CD14-positive monocyte (primary cell): ENCODE measurements around the gene ZNF423. TPM values are rescaled to one million over a fixed set of nuclear protein-coding genes. Genes with fewer than 3 reads are reported as not detected.

ENCODE experiments used
- DNase-seq, 3 donors: peaks; one replicate each; pipeline ENCODE4 v3.0.0-alpha.2; 2011 to 2022
- H2AFZ ChIP-seq: 2 replicates; pipeline ENCODE4 v1.6.0; 2012; ENCODE audit warnings: mild to moderate bottlenecking, low read depth, low read length, inconsistent platforms; ENCODE audit not compliant: insufficient read depth, poor library complexity, severe bottlenecking
- H3K27ac ChIP-seq, 2 donors: 1 replicate in 1 of 2; 2 replicates in 1 of 2; pipeline ENCODE4 v1.5.1; 2012 to 2013; ENCODE audit warnings: low read length in 2 of 2, control low read depth in 1 of 2, inconsistent platforms in 1 of 2, low read depth in 1 of 2, mild to moderate bottlenecking in 1 of 2
- H3K27me3 ChIP-seq, 2 donors: one replicate each; pipeline versions ENCODE4 v1.6.0 to v1.6.1; 2011 to 2013; ENCODE audit warnings: low read length in 2 of 2; ENCODE audit not compliant: control insufficient read depth in 2 of 2, insufficient read depth in 2 of 2
- H3K36me3 ChIP-seq, 2 donors: replicated peaks in 1 of 2; 1 replicate in 1 of 2; 2 replicates in 1 of 2; pipeline versions ENCODE4 v1.5.1 to v1.6.1; 2012 to 2013; ENCODE audit warnings: low read length in 2 of 2, control low read depth in 1 of 2, inconsistent platforms in 1 of 2, mild to moderate bottlenecking in 1 of 2; ENCODE audit not compliant: insufficient read depth in 2 of 2, control insufficient read depth in 1 of 2
- H3K4me1 ChIP-seq, 2 donors: 1 replicate in 1 of 2; 2 replicates in 1 of 2; pipeline versions ENCODE4 v1.5.1 to v1.6.1; 2012 to 2013; ENCODE audit warnings: low read length in 2 of 2, control low read depth in 1 of 2, inconsistent platforms in 1 of 2, mild to moderate bottlenecking in 1 of 2, moderate library complexity in 1 of 2; ENCODE audit not compliant: insufficient read depth in 2 of 2, control insufficient read depth in 1 of 2
- H3K4me2 ChIP-seq: replicated peaks from 2 replicates; pipeline ENCODE3; 2012; ENCODE audit warnings: low read length, moderate library complexity, mild to moderate bottlenecking; ENCODE audit not compliant: poor library complexity, severe bottlenecking; ENCODE audit errors: extremely low read depth
- H3K4me3 ChIP-seq, 3 experiments: fragments of 200-600 bp in 1 of 3; sonication (generic) in 1 of 3; replicated peaks in 1 of 3; 1 replicate in 2 of 3; 2 replicates in 1 of 3; pipeline ENCODE4 v1.5.1; 2011 to 2013; ENCODE audit warnings: low read length in 3 of 3, mild to moderate bottlenecking in 3 of 3, control low read depth in 2 of 3, low read depth in 2 of 3, inconsistent platforms in 1 of 3, moderate library complexity in 1 of 3
- H3K79me2 ChIP-seq: 2 replicates; pipeline ENCODE4 v1.6.0; 2012; ENCODE audit warnings: mild to moderate bottlenecking, control low read depth, inconsistent platforms, low read length, moderate library complexity; ENCODE audit not compliant: insufficient read depth
- H3K9ac ChIP-seq: 2 replicates; pipeline ENCODE4 v1.6.0; 2017; ENCODE audit warnings: low read length, mild to moderate bottlenecking; ENCODE audit not compliant: insufficient read depth, poor library complexity, severe bottlenecking
- H3K9me3 ChIP-seq, 2 donors: replicated peaks in 1 of 2; 1 replicate in 1 of 2; 2 replicates in 1 of 2; pipeline versions ENCODE4 v1.5.1 to v1.6.1; 2012 to 2013; ENCODE audit warnings: low read length in 2 of 2, control low read depth in 1 of 2; ENCODE audit not compliant: control insufficient read depth in 1 of 2, insufficient read depth in 1 of 2
- H4K20me1 ChIP-seq: 2 replicates; pipeline ENCODE4 v1.6.0; 2012; ENCODE audit warnings: mild to moderate bottlenecking, low read length, control low read depth, moderate library complexity; ENCODE audit not compliant: insufficient read depth
- H3K27ac Mint-ChIP-seq, 7 donors: one replicate each; pipeline ENCODE4 v1.8.0; 2020; ENCODE audit warnings: mild to moderate bottlenecking in 7 of 7, mixed read lengths in 7 of 7, moderate library complexity in 6 of 7, inconsistent platforms in 2 of 7
- H3K27me3 Mint-ChIP-seq, 3 donors: one replicate each; pipeline ENCODE4 v1.8.0; 2021 to 2022; ENCODE audit warnings: low read depth in 3 of 3, mild to moderate bottlenecking in 3 of 3, mixed read lengths in 3 of 3, moderate library complexity in 3 of 3, inconsistent platforms in 1 of 3
- H3K36me3 Mint-ChIP-seq, 2 donors: one replicate each; pipeline ENCODE4 v1.8.0; 2020; ENCODE audit warnings: mixed read lengths in 2 of 2, inconsistent platforms in 1 of 2, mild to moderate bottlenecking in 1 of 2
- H3K4me1 Mint-ChIP-seq: one replicate; pipeline ENCODE4 v1.8.0; 2020; ENCODE audit warnings: mild to moderate bottlenecking, mixed read lengths
- H3K4me3 Mint-ChIP-seq, 2 donors: one replicate each; pipeline ENCODE4 v1.8.0; 2020; ENCODE audit warnings: mild to moderate bottlenecking in 2 of 2, mixed read lengths in 2 of 2, moderate library complexity in 1 of 2
- H3K9me3 Mint-ChIP-seq, 7 donors: one replicate each; pipeline ENCODE4 v1.8.0; 2020 to 2022; ENCODE audit warnings: mixed read lengths in 7 of 7, mild to moderate bottlenecking in 6 of 7, moderate library complexity in 6 of 7, inconsistent platforms in 2 of 7
- CTCF ChIP-seq: fragments of 200-600 bp; IDR thresholded peaks from one replicate; pipeline ENCODE4 v1.8.0; 2022; ENCODE audit warnings: antibody characterized with exemption, mild to moderate bottlenecking
- WGBS: methylation state at CpG from one replicate; pipeline ENCODE4 v1.1.5; 2013; ENCODE audit warnings: missing lambda C conversion rate; ENCODE audit not compliant: insufficient coverage; 5-methylcytosine and 5-hydroxymethylcytosine counted together
- intact Hi-C, 2 donors: fragments of 100-400 bp; cut with micrococcal nuclease; formaldehyde crosslinking; loops; one replicate each; pipeline versions ENCODE4 v1.15.0 to v1.15.1; 2023
- polyA plus RNA-seq, 3 donors: library from polyadenylated mRNA; depleted of rRNA in 1 of 3; unstranded in 2 of 3; stranded (reverse) in 1 of 3; fragments of 300-500 nt in 2 of 3; fragments of >200 nt in 1 of 3; fragmentation: Illumina TruSeq in 2 of 3; gene quantifications; 1 replicate in 2 of 3; 2 replicates in 1 of 3; pipeline ENCODE4 v1.2.3, GENCODE V29; 2012 to 2021

The ZNF423 gene
- polyA plus RNA-seq, 3 donors = not detected

GRCh38 chr16:49684696-49685095 lies 171.2 kb downstream of the ZNF423 start:
- Mint-ChIP-seq H3K4me1 (no peaks in the 10 kb centered on the region), H3K27me3 (peaks cover 10 to 14% (median 11%) of the 10 kb centered on the region in 3 donors), H3K36me3 (no peaks in the 10 kb centered on the region), H3K27ac (no peak overlapping the region), H3K4me3 (no peak overlapping the region), H3K9me3 (peaks cover 0 to 8% (median 3%) of the 10 kb centered on the region in 7 donors)
- H3K9me3 ChIP-seq = peaks cover 0 to 12% of the 10 kb centered on the region in 2 donors
- no peaks in the 10 kb centered on the region for H4K20me1 ChIP-seq
- intact Hi-C loops = no loop called here
- no peak overlapping the region for H2AFZ ChIP-seq
- H3K4me3 ChIP-seq = no peak overlapping the region
- no peak overlapping the region for H3K4me2 ChIP-seq
- WGBS = 91% methylated on average over 9 of the region's 10 CpGs
- H3K27ac ChIP-seq = no peak overlapping the region
- no peak for DNase-seq
- TF ChIP-seq CTCF = no peak
- no peaks in the 10 kb centered on the region for H3K79me2 ChIP-seq
- no peaks in the 10 kb centered on the region for H3K36me3 ChIP-seq
- H3K27me3 ChIP-seq = peaks cover 0 to 9% of the 10 kb centered on the region in 2 donors
- H3K4me1 ChIP-seq = no peaks in the 10 kb centered on the region
- no peak overlapping the region for H3K9ac ChIP-seq

GRCh38 chr16:49682577-49683165 lies 173.2 kb downstream of the ZNF423 start:
- H4K20me1 ChIP-seq = no peaks in the 10 kb centered on the region
- Mint-ChIP-seq H3K27ac (no peak overlapping the region), H3K4me3 (no peak overlapping the region), H3K27me3 (peaks cover 4 to 11% (median 5%) of the 10 kb centered on the region in 3 donors), H3K36me3 (no peaks in the 10 kb centered on the region), H3K4me1 (no peaks in the 10 kb centered on the region), H3K9me3 (peaks cover 0 to 10% (median 4%) of the 10 kb centered on the region in 7 donors)
- no peak for DNase-seq
- no peak overlapping the region for H3K27ac ChIP-seq
- no peak overlapping the region for H3K4me2 ChIP-seq
- no peaks in the 10 kb centered on the region for H3K36me3 ChIP-seq
- intact Hi-C loops = no loop called here
- no peaks in the 10 kb centered on the region for H3K4me1 ChIP-seq
- no peak overlapping the region for H3K9ac ChIP-seq
- H3K9me3 ChIP-seq = peaks cover 0 to 13% of the 10 kb centered on the region in 2 donors
- WGBS = 91% methylated on average over 6 of the region's 16 CpGs
- peaks cover 0 to 7% of the 10 kb centered on the region in 2 donors for H3K27me3 ChIP-seq
- H3K79me2 ChIP-seq = no peaks in the 10 kb centered on the region
- no peak overlapping the region for H3K4me3 ChIP-seq
- H2AFZ ChIP-seq = no peak overlapping the region
- TF ChIP-seq CTCF = no peak
